ENCODE results near the gene PCDHB12.

The PCDHB12 gene

GRCh38 chr5:141261238-141261546, 52.7 kb downstream of the PCDHB12 start:
- no peak overlapping the region for H3K27ac ChIP-seq
- TF ChIP-seq ZFX (IDR thresholded peaks at IDR 0.05) (no peak), CTCF (conservative IDR thresholded peaks at IDR 0.05) (no peak)
